Dendritic cell treated with granulocyte-macrophage colony-stimulating factor and Interleukin-4, amounts not matched to agents 40 ng/mL and 50 ng/mL, for 4 days (primary cell): ENCODE measurements around the gene NKAPL.

ENCODE experiments used
- H3K27ac Mint-ChIP-seq: one replicate; pipeline ENCODE4 v1.8.0; 2022; ENCODE audit warnings: mild to moderate bottlenecking, mixed read lengths
- H3K27me3 Mint-ChIP-seq: one replicate; pipeline ENCODE4 v1.8.0; 2022; ENCODE audit warnings: mild to moderate bottlenecking, mixed read lengths
- H3K36me3 Mint-ChIP-seq: one replicate; pipeline ENCODE4 v1.8.0; 2022; ENCODE audit warnings: low read depth, mixed read lengths
- H3K4me1 Mint-ChIP-seq: one replicate; pipeline ENCODE4 v1.8.0; 2022; ENCODE audit warnings: low read depth, mixed read lengths
- H3K4me3 Mint-ChIP-seq: one replicate; pipeline ENCODE4 v1.8.0; 2022; ENCODE audit warnings: mild to moderate bottlenecking, moderate library complexity, mixed read lengths
- H3K9me3 Mint-ChIP-seq: one replicate; pipeline ENCODE4 v1.8.0; 2022; ENCODE audit warnings: mixed read lengths
- intact Hi-C: fragments of 100-400 bp; cut with micrococcal nuclease; formaldehyde crosslinking; loops from one replicate; pipeline ENCODE4 v1.15.0; 2022

Gene NKAPL

DNA sequence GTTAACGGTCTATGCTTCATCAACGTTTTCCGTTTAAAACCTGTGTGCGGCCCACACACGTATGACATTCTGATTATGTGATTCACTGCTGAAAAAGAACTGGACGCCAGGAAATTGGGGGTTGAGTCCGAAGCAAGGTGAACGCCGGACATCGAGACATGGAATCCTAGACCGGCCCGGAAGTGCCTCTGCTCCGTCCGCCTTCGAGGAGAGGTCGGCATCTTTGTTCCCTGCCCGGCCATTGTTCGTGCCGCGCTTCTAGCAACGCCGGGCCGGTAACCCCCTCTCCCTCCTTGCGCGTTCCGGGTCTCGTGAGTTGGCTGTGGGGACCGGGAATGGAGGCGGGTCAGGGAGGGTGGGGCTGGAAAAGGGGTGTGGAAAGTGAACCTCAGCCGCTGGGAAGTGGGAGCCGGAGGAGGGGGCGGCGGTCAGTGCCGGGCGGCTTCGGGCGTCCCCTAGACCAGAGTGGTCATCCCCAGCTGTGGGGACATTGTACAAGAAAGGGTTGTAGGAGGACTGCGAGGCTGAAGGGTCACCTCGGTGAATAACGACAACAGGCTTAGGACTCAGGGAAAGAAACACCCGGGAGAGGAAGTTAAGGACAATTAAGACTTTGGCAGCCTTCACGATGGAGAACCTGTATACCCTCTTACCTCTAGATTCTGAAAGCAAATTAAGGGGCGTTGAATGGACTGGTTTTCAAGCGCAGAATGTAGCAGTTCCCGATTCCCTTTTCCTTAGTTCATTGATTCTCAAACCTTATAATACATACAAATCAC, 33.9 kb upstream of the NKAPL start, which contains the start of gene ZSCAN9:
Gene ZSCAN9, plus strand, starts transcription at position 220 of the 779 bp plus-strand sequence. CDS start 1,810 bp downstream, outside the sequence.
- H3K27me3 Mint-ChIP-seq: peaks cover 30% of the 10 kb centered on the region
- peaks cover 30% of the 10 kb centered on the region for H3K4me1 Mint-ChIP-seq
- peaks cover 44% of the 10 kb centered on the region for H3K36me3 Mint-ChIP-seq
- H3K27ac Mint-ChIP-seq: peak within 1 kb of the TSS; percentile 92
- no peaks in the 10 kb centered on the region for H3K9me3 Mint-ChIP-seq
- peak within 1 kb of the TSS; percentile 93 for H3K4me3 Mint-ChIP-seq
- intact Hi-C loops: no loop called here

DNA sequence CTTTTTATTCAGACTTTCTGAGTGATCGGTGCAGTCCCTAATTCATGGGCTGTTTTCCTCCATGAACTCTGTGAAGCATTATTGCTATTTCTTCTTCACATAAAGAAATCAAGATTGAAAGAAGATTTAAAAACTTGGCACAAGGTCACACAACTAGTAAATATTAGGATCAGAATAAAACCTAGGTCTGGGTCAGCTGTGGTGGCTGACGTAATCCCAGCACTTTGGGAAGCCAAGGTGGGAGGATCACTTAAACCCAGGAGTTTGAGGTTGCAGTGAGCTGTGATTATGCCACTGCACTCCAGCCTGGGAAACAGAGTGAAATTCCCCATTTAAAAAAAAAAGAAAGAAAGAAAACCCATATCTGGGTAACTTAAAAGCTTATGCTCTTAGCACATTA, 32.6 kb upstream of the NKAPL start:
- peak overlapping the region; percentile 30 for H3K4me3 Mint-ChIP-seq
- no peak overlapping the region for H3K27ac Mint-ChIP-seq
- H3K27me3 Mint-ChIP-seq: peaks cover 21% of the 10 kb centered on the region
- peaks cover 57% of the 10 kb centered on the region for H3K36me3 Mint-ChIP-seq
- H3K4me1 Mint-ChIP-seq: peaks cover 30% of the 10 kb centered on the region
- H3K9me3 Mint-ChIP-seq: no peaks in the 10 kb centered on the region
- intact Hi-C loops: no loop called here

DNA sequence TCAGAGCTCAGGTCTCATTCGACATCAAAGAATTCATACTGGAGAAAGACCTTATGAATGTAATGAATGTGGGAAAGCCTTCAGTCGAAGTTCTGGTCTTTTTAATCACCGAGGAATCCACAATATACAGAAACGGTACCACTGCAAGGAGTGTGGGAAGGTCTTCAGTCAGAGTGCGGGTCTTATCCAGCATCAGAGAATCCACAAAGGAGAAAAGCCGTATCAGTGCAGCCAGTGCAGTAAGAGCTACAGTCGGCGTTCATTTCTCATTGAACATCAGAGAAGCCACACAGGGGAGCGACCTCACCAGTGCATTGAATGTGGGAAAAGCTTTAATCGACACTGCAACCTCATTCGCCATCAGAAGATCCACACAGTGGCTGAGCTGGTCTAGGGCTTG, 26.3 kb upstream of the NKAPL start:
- Mint-ChIP-seq H3K4me1 (peaks cover 38% of the 10 kb centered on the region), H3K27ac (no peak overlapping the region), H3K27me3 (no peaks in the 10 kb centered on the region), H3K9me3 (no peaks in the 10 kb centered on the region), H3K4me3 (no peak overlapping the region), H3K36me3 (peaks cover 75% of the 10 kb centered on the region)
- intact Hi-C loops: loop anchor here (10.0 kb wide), 1 partner anchor 328 kb away; no protein-coding TSS in a partner anchor

DNA sequence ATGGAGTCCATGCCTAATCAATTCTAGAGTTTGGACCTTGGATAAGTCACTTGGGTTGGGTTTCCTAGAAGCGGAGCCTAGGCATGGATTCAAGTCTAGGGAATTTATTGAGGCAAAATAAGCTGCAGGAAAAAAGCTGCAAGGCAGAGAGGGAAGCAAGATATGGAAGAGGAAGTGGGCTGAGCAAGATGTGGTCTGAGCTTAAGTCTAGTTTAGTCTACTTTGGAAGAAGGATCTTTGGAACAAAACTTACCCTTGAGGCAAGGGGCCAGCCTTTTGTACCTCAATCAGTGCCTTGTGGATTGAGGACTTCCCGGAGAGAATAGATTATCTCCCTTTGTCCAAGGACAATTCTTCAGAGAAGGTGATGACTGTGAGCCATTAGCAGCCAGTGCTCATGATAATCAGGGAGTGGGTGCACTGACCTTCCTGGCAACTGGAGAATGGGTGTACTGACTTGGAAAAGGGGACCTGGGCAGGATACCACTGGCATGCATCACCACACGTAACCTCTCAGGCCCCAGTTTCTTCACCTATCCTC, 23.1 kb upstream of the NKAPL start:
- Mint-ChIP-seq H3K27ac (peak overlapping the region; percentile 76), H3K9me3 (no peaks in the 10 kb centered on the region), H3K27me3 (no peaks in the 10 kb centered on the region), H3K4me1 (peaks cover 42% of the 10 kb centered on the region), H3K36me3 (peaks cover 61% of the 10 kb centered on the region), H3K4me3 (no peak overlapping the region)
- intact Hi-C loops: loop anchor here (10.0 kb wide), 1 partner anchor 331 kb away; no protein-coding TSS in a partner anchor

DNA sequence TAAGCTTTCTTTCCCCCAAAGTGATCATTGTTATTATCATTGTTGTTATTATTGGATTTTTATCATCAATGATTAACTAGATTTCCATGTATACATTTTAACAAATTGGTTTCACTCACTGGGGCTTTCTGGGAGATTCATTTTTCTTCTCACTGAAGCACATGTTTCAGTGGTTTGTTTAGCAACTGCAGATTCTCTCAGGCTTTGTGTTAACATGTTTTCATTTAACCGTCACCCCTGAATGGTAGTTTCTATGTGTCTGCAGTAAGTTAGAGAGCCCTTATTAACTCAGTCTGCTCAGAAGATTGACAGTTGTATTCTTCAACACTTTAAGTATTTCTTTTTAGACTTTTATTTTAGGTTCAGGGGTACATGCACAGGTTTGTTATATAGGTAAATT, 19.5 kb upstream of the NKAPL start:
- intact Hi-C loops: loop anchor here (10.0 kb wide), 1 partner anchor 335 kb away; no protein-coding TSS in a partner anchor
- Mint-ChIP-seq H3K27ac (peak overlapping the region; percentile 12), H3K4me3 (no peak overlapping the region), H3K9me3 (no peaks in the 10 kb centered on the region), H3K27me3 (no peaks in the 10 kb centered on the region), H3K4me1 (peaks cover 64% of the 10 kb centered on the region), H3K36me3 (peaks cover 38% of the 10 kb centered on the region)

DNA sequence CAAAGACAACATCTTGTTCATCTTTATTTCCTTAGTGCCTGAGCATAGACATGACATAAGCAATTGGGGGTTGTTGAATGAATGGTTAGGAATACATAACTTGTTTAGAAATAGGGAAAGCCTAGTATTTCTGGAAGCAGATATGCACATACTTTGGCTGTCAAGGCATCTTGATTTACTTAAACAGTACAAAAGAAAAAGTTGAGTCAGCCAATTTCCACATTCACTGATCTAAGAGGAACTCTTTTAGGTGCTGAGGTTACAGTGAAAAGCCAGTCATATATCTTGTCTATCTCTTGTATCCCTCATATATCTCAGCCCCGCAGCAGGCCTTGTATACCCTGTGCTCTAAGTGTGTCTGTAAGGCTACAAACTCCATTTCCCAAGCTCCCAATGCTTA, 18.6 kb upstream of the NKAPL start:
- intact Hi-C loops: no loop called here
- peak overlapping the region; percentile 12 for H3K27ac Mint-ChIP-seq
- peaks cover 56% of the 10 kb centered on the region for H3K4me1 Mint-ChIP-seq
- peaks cover 39% of the 10 kb centered on the region for H3K36me3 Mint-ChIP-seq
- no peak overlapping the region for H3K4me3 Mint-ChIP-seq
- no peaks in the 10 kb centered on the region for H3K27me3 Mint-ChIP-seq
- H3K9me3 Mint-ChIP-seq: no peaks in the 10 kb centered on the region

DNA sequence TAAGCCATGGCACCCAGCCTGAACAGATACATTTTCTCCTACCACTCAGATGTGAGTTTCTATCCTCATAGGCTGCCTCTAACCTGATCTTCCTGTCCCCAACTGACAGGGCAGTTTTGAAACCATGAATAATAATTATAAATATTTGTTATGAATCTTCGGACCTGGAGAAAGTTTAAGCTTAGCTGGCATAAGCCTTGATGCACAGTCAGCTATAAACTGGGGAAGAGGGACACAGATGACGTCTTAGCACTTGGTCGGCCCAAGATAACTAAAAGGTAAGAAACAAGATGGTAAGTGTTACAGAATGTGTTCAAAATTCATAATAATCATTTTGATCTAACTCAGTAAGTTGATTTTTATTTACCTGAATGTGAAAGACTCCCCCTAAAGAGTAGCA, 15.2 kb upstream of the NKAPL start:
- Mint-ChIP-seq H3K27me3 (no peaks in the 10 kb centered on the region), H3K4me3 (no peak overlapping the region), H3K9me3 (no peaks in the 10 kb centered on the region), H3K36me3 (peaks cover 61% of the 10 kb centered on the region), H3K4me1 (peaks cover 36% of the 10 kb centered on the region), H3K27ac (peak overlapping the region; percentile 95)
- intact Hi-C loops: no loop called here

DNA sequence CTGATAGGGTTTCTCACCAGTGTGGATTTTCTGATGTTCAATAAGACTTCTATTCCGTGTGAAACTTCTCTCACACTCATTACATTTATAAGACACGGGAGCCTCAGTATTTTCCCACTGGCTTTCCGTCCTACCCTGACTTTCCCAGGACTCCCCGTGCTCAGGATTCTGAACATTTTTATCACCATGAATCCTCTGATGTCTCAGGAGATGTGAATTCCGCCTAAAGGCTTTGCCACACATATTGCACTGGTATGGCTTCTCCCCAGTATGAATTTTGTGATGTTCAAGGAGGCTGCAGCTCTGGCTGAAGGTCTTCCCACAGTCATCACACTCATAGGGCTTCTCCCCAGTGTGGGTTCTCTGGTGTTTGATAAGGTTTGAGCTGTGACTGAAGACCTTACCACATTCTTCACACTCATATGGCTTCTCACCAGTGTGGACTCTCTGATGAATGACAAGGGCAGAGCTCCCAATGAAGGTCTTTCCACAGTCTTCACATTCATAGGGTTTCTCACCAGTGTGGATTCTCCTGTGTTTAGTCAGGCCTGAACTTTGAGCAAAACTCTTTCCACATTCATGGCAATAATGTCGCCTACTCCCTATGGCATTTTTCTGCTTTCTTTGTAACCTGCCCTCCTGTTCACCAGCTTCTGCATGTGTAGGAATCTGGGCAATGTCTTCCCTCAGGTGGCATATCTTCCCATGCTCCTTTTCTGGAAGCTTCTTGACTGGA, 13.7 kb upstream of the NKAPL start:
- Mint-ChIP-seq H3K27me3 (no peaks in the 10 kb centered on the region), H3K4me3 (no peak overlapping the region), H3K9me3 (no peaks in the 10 kb centered on the region), H3K4me1 (peaks cover 30% of the 10 kb centered on the region), H3K36me3 (peaks cover 69% of the 10 kb centered on the region), H3K27ac (peak overlapping the region; percentile 20)
- intact Hi-C loops: no loop called here

DNA sequence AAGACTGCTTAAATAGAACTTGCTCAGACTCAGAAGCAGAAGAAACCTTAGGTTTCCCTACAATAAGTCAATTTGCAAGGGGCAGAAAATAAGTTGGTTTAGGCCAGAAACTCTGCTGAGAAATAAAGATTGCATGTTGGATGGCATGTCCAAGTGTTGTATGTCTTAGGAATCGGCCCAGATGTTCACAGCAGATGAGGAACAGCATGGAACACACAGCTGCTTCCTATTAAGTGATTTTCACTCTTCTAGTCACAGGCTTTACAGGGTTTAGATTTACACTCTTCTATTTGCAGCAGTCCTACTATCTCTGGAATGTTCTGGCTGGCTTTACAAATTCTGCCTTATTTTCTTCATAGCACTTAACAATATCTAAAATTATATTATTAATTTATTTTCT, 10.2 kb upstream of the NKAPL start:
- intact Hi-C loops: no loop called here
- H3K4me1 Mint-ChIP-seq: peaks cover 14% of the 10 kb centered on the region
- H3K36me3 Mint-ChIP-seq: peaks cover 80% of the 10 kb centered on the region
- H3K9me3 Mint-ChIP-seq: no peaks in the 10 kb centered on the region
- no peak overlapping the region for H3K4me3 Mint-ChIP-seq
- no peaks in the 10 kb centered on the region for H3K27me3 Mint-ChIP-seq
- no peak overlapping the region for H3K27ac Mint-ChIP-seq

DNA sequence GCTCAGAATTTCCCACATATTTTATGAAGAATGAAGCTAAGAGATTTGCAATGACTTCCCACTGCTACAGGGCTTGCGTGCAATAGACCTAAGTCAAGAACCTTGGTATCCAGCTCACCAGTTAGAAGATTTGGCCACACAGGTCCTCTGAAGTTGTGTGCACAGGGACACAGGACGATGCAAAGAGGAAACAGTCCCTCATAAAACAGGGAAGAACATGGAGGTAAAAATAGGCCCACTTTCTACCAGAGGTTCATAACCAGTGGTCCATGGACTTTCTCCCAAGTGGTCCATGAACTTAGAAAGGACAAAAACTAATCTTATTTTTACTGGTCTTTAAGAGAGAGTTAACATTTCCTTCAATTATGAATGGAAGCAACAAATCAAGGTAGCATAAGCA, 8.3 kb upstream of the NKAPL start:
- H3K4me1 Mint-ChIP-seq: peaks cover 14% of the 10 kb centered on the region
- H3K4me3 Mint-ChIP-seq: peak overlapping the region; percentile 26
- intact Hi-C loops: loop anchor here (5.0 kb wide), 2 partner anchors 33 to 102 kb away; no protein-coding TSS in a partner anchor
- no peak overlapping the region for H3K27ac Mint-ChIP-seq
- H3K9me3 Mint-ChIP-seq: no peaks in the 10 kb centered on the region
- H3K27me3 Mint-ChIP-seq: no peaks in the 10 kb centered on the region
- peaks cover 62% of the 10 kb centered on the region for H3K36me3 Mint-ChIP-seq

DNA sequence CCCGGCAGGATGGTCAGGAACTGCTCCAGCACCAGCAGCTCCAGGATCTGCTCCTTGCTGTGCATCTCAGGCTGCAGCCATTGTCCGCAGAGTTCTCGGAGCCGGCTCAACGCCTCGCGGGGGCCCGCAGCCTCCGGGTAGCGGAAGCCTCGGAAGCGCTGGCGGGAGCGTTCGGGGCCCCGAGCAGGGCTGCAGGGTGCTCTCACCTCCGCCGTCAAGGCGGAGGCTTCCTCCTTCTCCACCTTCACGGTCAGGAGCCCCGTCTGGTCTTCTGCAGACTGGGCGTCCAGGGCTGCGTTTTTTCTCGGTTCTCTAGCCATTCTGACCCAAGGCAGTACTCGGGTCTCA, 7.5 kb upstream of the NKAPL start:
- peak overlapping the region; percentile 97 for H3K4me3 Mint-ChIP-seq
- peaks cover 14% of the 10 kb centered on the region for H3K4me1 Mint-ChIP-seq
- peak overlapping the region; percentile 90 for H3K27ac Mint-ChIP-seq
- peaks cover 53% of the 10 kb centered on the region for H3K36me3 Mint-ChIP-seq
- intact Hi-C loops: loop anchor here (2.0 to 5.0 kb wide), 4 partner anchors 15 to 115 kb away; partner anchors contain the start of gene ZSCAN26
- H3K27me3 Mint-ChIP-seq: no peaks in the 10 kb centered on the region
- H3K9me3 Mint-ChIP-seq: no peaks in the 10 kb centered on the region

DNA sequence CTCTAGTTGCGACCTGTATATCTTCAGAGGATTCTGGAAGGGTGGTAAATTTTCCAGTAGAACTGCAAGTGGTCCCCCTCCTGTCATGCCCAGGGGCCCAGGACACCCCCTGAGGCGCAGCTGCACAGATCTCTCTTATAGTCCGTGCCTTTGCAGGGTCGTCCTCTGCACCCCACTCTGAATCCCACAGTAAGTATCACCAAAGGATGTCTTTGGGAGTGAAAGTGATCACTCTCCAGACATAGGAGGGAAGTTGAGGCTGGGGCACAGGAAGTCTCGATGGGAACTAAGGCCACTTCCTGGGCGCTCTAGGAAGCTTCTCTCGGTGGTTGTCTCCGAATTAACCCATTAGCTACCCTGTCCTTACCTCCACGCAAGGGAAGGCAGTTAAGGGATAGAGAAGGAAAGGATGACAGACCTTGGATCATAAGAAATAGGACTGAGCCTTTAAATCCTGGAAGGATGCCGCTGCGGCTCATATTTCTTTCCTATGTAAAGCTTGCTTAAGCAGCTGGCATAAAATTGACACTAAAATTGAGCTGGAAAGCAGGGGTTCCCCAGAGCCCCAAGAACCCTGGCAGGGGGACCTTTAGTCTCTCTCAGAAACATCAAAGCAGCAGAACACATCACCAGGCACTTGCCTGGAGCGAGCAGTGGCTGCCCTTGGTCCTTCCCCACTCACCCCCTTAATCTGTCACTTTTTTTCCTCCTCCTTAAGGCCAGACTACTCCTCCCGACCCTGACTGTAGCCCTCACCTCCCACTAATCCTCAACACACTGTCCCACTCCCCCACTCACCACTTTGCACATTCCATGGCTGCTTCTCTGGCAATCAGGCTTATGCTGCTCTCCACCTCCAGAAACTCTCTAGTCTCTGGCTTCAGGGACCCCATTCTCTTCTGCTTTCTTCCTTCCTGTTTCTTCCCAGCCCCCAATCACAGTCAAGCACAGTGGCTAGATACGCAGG, 6.8 kb upstream of the NKAPL start, which contains the start of gene ZKSCAN4:
Gene ZKSCAN4, minus strand, starts transcription at position 261 of the 967 bp plus-strand sequence. CDS start 289 bp downstream, outside the sequence.
- Mint-ChIP-seq H3K4me3 (peak within 1 kb of the TSS; percentile 97), H3K27ac (peak within 1 kb of the TSS; percentile 90), H3K9me3 (no peaks in the 10 kb centered on the region), H3K4me1 (peaks cover 14% of the 10 kb centered on the region), H3K36me3 (peaks cover 46% of the 10 kb centered on the region), H3K27me3 (no peaks in the 10 kb centered on the region)
- intact Hi-C loops: loop anchor here (2.0 to 5.0 kb wide), 4 partner anchors 15 to 115 kb away; partner anchors contain the start of gene ZSCAN26

DNA sequence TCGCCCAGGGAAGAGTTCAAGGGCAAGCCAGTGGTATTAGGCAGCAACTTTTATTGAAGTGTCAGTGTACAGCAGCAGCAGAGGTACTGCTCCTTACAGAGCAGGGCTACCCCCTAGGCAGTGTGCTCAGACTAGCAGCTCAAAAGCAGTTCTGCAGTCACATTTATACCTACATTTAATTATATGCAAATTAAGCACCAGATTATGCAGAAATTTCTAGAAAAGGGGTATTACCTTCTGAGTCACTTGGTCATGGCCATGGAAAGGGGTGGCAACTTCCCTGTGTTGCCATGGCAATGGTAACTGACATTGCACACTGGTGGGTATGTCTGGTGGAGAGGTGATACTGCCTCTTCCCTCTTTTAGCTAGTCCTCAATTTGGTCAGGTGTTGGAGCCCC, 5.0 kb upstream of the NKAPL start:
- Mint-ChIP-seq H3K9me3 (peaks cover 9% of the 10 kb centered on the region), H3K4me3 (no peak overlapping the region), H3K27ac (peak overlapping the region; percentile 90), H3K27me3 (no peaks in the 10 kb centered on the region), H3K4me1 (peaks cover 20% of the 10 kb centered on the region), H3K36me3 (peaks cover 34% of the 10 kb centered on the region)
- intact Hi-C loops: loop anchor here (5.0 kb wide), 2 partner anchors 37 to 98 kb away; no protein-coding TSS in a partner anchor
